ENCODE data around the gene MEAK7. TPM values are rescaled to one million over a fixed set of nuclear protein-coding genes. Genes with fewer than 3 reads are reported as not detected.

Gene MEAK7
- total RNA-seq, 4 donors from 2014 or later: 2.6 to 7.1 (median 5.0) TPM

DNA sequence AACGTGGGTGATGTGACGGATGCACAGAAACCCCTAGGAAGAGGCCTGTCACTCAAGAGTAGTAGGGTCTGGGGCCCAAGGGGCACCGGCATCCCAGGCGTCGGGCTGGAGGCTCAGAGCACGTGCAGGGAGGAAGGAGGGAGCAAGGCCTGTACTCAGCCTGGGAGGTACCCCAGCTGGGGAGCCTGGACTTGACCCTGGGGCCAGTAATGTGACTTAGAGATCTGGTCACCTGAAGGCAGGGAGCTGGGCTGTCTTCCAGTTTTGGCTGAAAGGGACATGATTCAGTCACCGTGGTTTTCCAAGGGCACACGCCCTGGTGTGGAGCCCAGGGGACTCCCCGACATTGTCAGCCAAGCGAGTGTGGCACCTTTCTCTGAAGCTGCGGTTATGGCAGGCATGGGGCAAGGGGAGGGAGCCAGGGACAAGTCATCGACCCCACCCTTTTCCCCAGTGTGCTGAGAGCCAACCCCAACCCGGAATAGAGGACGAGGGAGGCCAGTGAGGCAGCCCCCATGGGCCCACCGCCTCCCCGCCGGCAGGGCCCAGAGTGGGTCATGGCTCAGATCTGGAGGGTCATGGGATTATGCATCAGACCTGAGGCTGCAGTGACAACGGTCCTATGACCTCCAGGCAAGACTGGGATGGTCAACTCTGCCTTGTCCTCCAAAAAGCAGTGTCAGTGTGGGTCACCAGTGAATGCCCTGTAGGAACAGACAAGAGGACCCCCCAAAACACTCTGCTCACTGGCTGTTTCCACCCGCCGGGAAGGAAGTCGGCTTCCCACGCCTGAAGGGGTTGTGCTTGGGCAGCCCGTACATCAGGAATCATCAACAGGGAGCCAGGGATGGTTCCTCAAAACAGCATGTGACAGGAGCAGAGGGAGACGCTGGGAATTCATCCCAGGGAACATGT lies 41.9 kb downstream of the MEAK7 start:
- in situ Hi-C loops (cut with MboI; ENCODE audit: low sequenced_read_pairs in 4 of 4): no loop called here
- no peak for TF ChIP-seq POLR2A (IDR thresholded peaks at IDR 0.05)
- TF ChIP-seq, protein P1, sequence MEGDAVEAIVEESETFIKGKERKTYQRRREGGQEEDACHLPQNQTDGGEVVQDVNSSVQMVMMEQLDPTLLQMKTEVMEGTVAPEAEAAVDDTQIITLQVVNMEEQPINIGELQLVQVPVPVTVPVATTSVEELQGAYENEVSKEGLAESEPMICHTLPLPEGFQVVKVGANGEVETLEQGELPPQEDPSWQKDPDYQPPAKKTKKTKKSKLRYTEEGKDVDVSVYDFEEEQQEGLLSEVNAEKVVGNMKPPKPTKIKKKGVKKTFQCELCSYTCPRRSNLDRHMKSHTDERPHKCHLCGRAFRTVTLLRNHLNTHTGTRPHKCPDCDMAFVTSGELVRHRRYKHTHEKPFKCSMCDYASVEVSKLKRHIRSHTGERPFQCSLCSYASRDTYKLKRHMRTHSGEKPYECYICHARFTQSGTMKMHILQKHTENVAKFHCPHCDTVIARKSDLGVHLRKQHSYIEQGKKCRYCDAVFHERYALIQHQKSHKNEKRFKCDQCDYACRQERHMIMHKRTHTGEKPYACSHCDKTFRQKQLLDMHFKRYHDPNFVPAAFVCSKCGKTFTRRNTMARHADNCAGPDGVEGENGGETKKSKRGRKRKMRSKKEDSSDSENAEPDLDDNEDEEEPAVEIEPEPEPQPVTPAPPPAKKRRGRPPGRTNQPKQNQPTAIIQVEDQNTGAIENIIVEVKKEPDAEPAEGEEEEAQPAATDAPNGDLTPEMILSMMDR (IDR thresholded peaks at IDR 0.05 in 4 of 5, conservative IDR thresholded peaks at IDR 0.05 in 1 of 5): no peak

DNA sequence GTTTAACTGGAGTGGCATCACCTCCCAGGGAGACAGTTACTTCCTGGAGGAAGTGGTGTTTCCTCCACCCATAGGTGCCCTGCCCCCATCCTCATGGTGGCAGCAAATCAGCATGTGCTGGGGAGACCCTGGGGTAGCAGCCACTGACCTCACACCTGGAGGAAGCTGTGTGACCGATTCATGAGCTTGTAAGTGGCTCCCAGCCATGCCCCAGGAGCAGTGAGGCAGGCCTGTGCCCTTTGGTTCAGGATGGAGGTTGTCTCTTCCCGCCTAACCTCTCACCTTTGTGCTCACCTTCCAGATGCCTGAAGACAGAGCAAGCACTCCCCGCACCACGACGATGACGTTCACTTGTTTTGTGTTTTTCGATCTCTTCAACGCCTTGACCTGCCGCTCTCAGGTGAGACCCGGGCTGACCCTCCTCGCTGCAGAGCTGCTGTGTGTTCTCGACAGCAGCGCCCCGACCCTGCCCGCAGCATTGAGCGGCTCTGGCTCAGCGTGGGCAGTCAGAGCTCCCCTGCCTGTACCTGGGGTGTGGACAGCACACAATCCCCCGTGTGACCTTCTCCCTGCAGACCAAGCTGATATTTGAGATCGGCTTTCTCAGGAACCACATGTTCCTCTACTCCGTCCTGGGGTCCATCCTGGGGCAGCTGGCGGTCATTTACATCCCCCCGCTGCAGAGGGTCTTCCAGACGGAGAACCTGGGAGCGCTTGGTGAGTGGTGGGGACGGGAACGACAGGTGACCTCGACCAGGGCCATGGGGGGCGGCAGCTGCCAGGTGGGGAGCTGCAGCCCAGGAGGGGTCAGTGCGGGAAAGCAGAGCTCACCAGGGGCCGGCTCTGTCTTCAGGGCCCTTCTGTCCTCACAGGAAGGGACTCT lies 42.8 kb downstream of the MEAK7 start:
- no peak for ATAC-seq
- intact Hi-C loops (cut with DNase I; ENCODE audit: low total_unique reads) (no loop called here), in situ Hi-C loops (cut with MboI; ENCODE audit: low sequenced_read_pairs in 4 of 4) (no loop called here)
- TF ChIP-seq, protein P1 (IDR thresholded peaks at IDR 0.05 in 4 of 5, conservative IDR thresholded peaks at IDR 0.05 in 1 of 5): no peak
- TF ChIP-seq POLR2A (IDR thresholded peaks at IDR 0.05): no peak
- Histone ChIP-seq H3K36me3 (peaks cover 0 to 4% of the 10 kb centered on the region in 2 donors), H3K27ac (no peak overlapping the region), H3K4me1 (no peaks in the 10 kb centered on the region), H3K9me3 (peaks cover 0 to 2% (median 0%) of the 10 kb centered on the region in 3 donors), H3K4me3 (no peak overlapping the region), H3K27me3 (no peaks in the 10 kb centered on the region)
- no peak for DNase-seq

More for the DNA sequence above, 41.9 kb downstream of the MEAK7 start:
- peaks cover 0 to 3% (median 0%) of the 10 kb centered on the region in 3 donors for H3K9me3 ChIP-seq
- H3K4me3 ChIP-seq: no peak overlapping the region
- H3K27ac ChIP-seq: no peak overlapping the region
- ATAC-seq (no peak), DNase-seq (no peak)
- H3K36me3 ChIP-seq: peaks cover 0 to 12% of the 10 kb centered on the region in 2 donors
- intact Hi-C loops (cut with DNase I; ENCODE audit: low total_unique reads): no loop called here
- no peaks in the 10 kb centered on the region for H3K4me1 ChIP-seq
- H3K27me3 ChIP-seq: no peaks in the 10 kb centered on the region

DNA sequence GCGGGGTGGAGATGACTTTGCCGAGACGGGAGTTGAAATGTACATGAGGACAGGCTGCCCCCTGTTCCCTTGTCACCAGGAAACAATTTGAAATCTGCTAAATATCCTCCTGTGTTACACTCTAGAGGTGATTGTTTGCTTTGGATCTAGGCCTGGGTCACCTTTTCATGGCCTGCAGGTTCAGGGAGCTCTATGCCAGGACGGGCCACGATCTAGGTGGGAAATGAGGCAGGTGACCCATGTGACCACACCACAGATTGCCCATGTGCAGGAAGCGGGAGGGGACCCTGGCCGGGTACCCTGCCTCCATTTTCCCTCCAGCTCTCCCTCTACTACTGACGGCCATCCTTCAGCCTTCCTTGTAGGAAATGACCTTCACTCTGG lies 43.4 kb downstream of the MEAK7 start:
- TF ChIP-seq, protein P1 (IDR thresholded peaks at IDR 0.05 in 4 of 5, conservative IDR thresholded peaks at IDR 0.05 in 1 of 5): no peak
- TF ChIP-seq POLR2A (IDR thresholded peaks at IDR 0.05): no peak
- Histone ChIP-seq H3K27ac (no peak overlapping the region), H3K9me3 (no peaks in the 10 kb centered on the region), H3K4me3 (no peak overlapping the region), H3K36me3 (no peaks in the 10 kb centered on the region), H3K4me1 (no peaks in the 10 kb centered on the region), H3K27me3 (no peaks in the 10 kb centered on the region)
- DNase-seq: no peak
- in situ Hi-C loops (cut with MboI; ENCODE audit: low sequenced_read_pairs in 4 of 4): no loop called here
- no peak for ATAC-seq
- intact Hi-C loops (cut with DNase I; ENCODE audit: low total_unique reads): no loop called here

DNA sequence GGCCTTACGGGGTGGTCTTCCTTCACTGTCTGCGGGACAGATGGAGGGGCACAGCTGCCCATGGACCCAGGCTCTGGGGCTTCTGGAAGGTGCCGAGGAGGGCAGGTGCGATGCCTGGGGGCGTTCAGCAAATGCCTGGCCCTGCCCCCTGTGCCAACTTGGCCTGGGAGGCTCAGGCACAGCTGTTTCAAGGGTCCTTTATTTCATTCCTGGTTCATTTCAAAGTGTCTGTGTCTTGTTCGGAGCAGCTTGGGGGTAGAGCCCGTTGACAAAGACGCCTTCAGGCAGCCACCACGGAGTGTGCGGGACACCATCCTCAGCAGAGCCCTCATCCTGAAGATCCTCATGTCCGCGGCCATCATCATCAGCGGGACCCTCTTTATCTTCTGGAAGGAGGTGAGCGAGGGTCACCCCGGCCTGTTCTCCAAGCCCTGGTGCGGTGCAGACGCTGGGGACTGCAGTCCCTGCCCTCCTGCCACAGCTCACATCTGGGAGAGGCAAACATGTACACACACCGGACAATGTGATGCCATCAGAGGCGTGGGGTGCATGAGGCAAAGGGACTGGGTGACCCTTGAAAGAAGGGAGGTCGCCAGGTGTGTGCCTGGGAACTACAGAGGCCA lies 43.9 kb downstream of the MEAK7 start:
- no peaks in the 10 kb centered on the region for H3K36me3 ChIP-seq
- no peak for DNase-seq
- H3K27me3 ChIP-seq: no peaks in the 10 kb centered on the region
- no peak overlapping the region for H3K4me3 ChIP-seq
- H3K27ac ChIP-seq: no peak overlapping the region
- TF ChIP-seq, protein P1 (IDR thresholded peaks at IDR 0.05 in 4 of 5, conservative IDR thresholded peaks at IDR 0.05 in 1 of 5): no peak
- TF ChIP-seq POLR2A (IDR thresholded peaks at IDR 0.05): no peak
- in situ Hi-C loops (cut with MboI; ENCODE audit: low sequenced_read_pairs in 4 of 4): no loop called here
- no peaks in the 10 kb centered on the region for H3K9me3 ChIP-seq
- intact Hi-C loops (cut with DNase I; ENCODE audit: low total_unique reads): no loop called here
- no peaks in the 10 kb centered on the region for H3K4me1 ChIP-seq
- ATAC-seq: no peak

Data from gastrocnemius medialis (tissue), 4 donors.